ENCODE data around the gene AMOTL1.

DNA sequence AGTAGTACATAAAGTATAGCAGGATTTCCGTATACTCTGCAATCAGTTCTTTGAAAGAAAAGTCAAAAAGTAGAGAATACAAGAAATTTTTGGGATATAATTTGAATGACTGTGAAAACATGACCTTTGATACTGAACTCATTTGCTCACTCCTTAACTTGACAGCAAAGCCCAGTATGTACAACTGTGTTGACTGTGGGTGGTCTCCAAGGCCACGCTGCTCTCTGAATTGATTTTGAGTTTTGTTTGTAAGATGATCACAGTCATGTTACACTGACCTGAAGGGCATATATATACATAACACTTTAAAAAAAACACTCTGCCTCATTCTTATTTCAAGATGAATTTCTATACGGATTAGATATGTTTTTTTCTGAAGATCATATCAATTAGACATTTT, 9.5 kb upstream of the AMOTL1 start:
- TF ChIP-seq EZH2 (IDR thresholded peaks at IDR 0.05), result no peak
- TF ChIP-seq POLR2AphosphoS5 (IDR thresholded peaks at IDR 0.05; ENCODE audit: borderline replicate concordance, low read depth, low read length), result no peak
- TF ChIP-seq FOXP2 (optimal IDR thresholded peaks at IDR 0.05; ENCODE audit: control extremely low read depth, extremely low read length, insufficient read depth), result no peak

All from SK-N-MC (cell line).